A549 (cell line): Measurements from ENCODE around the gene UBE2E1. TPM values are rescaled to one million over a fixed set of nuclear protein-coding genes. Genes with fewer than 3 reads are reported as not detected.

ENCODE experiments used
- ATAC-seq, 2 experiments: fragments of 200-7000 bp in 1 of 2; fragments of >200 bp in 1 of 2; cut with Nextera tagmentation in 1 of 2; cut with Tn5 transposase in 1 of 2; 3 replicates each; pipeline versions ENCODE4 v1.8.0 to v1.9.1; 2018 to 2020; ENCODE audit warnings: mild to moderate bottlenecking in 1 of 2, moderate library complexity in 1 of 2
- CTCF ChIA-PET: fragments of 300-600 bp; sonication (Branson Sonifier 250); formaldehyde crosslinking; extraction: SDS; loops from one replicate; lab custom pipeline; 2021; ENCODE audit warnings: antibody characterized with exemption, inconsistent platforms; lab: Yijun Ruan, JAX
- POLR2A ChIA-PET: fragments of 350-600 bp; formaldehyde crosslinking; extraction: SDS; loops from one replicate; lab custom pipeline; 2021; ENCODE audit warnings: antibody characterized with exemption, inconsistent platforms; lab: Yijun Ruan, JAX
- DNase-seq, 2 experiments: peaks; one replicate each; pipeline versions ENCODE4 v3.0.0 to v3.0.0-alpha.2; 2011 to 2016; ENCODE audit warnings: low read depth in 1 of 2, low spot score in 1 of 2
- FAIRE-seq: peaks from 2 replicates; lab custom pipeline; 2011; peaks lifted over from hg19 to GRCh38; lab: Jason Lieb, UNC
- H3K27ac ChIP-seq, 2 experiments: fragments of >200 bp; sonication (Bioruptor Twin); formaldehyde crosslinking; 3 replicates each; pipeline ENCODE4 v1.5.1; 2016 to 2017
- H3K4me1 ChIP-seq: fragments of >200 bp; sonication (Bioruptor Twin); formaldehyde crosslinking; 3 replicates; pipeline ENCODE4 v1.6.1; 2016
- H3K4me2 ChIP-seq: fragments of >200 bp; sonication (Bioruptor Twin); formaldehyde crosslinking; 3 replicates; pipeline ENCODE4 v1.6.1; 2016
- H3K4me3 ChIP-seq: fragments of >200 bp; sonication (Bioruptor Twin); formaldehyde crosslinking; 3 replicates; pipeline ENCODE4 v1.5.1; 2016
- H3K9me3 ChIP-seq: fragments of >200 bp; sonication (Bioruptor Twin); formaldehyde crosslinking; 3 replicates; pipeline ENCODE4 v1.6.1; 2016
- BHLHE40 ChIP-seq: IDR thresholded peaks from 2 replicates; pipeline ENCODE4 v1.6.1; 2012; ENCODE audit warnings: low read depth, low read length, inconsistent platforms
- CBX2 ChIP-seq: fragments of 200-600 bp; sonication (generic); IDR thresholded peaks from 2 replicates; pipeline ENCODE4 v1.6.1; 2016; ENCODE audit warnings: low read depth, mild to moderate bottlenecking, borderline replicate concordance
- CEBPB ChIP-seq, 2 experiments: fragments of >200 bp in 1 of 2; sonication (Bioruptor Twin) in 1 of 2; formaldehyde crosslinking in 1 of 2; IDR thresholded peaks; 2 replicates each; pipeline ENCODE4 v1.6.1; 2012 to 2016
- CHD2 ChIP-seq: fragments of 150-350 bp; IDR thresholded peaks from 2 replicates; pipeline ENCODE4 v1.6.1; 2014; ENCODE audit warnings: low read length; ENCODE audit not compliant: partially characterized antibody
- CHD4 ChIP-seq: fragments of 200-600 bp; sonication (generic); IDR thresholded peaks from 2 replicates; pipeline ENCODE4 v1.6.1; 2016; ENCODE audit warnings: antibody characterized with exemption, mild to moderate bottlenecking, borderline replicate concordance
- EHF ChIP-seq: fragments of 250-450 bp; sonication (Bioruptor Pico); IDR thresholded peaks from 2 replicates; pipeline ENCODE4 v1.5.0; 2020; ENCODE audit warnings: mild to moderate bottlenecking
- EP300 ChIP-seq, 2 experiments: fragments of >200 bp; sonication (Bioruptor Twin); formaldehyde crosslinking; IDR thresholded peaks; 2 replicates in 1 of 2; 3 replicates in 1 of 2; pipeline ENCODE4 v1.6.1; 2016 to 2017
- FOSL2 ChIP-seq, 2 experiments: fragments of 450-650 bp in 1 of 2; fragments of >200 bp in 1 of 2; sonication (Bioruptor Twin) in 1 of 2; formaldehyde crosslinking; IDR thresholded peaks; 2 replicates each; pipeline versions ENCODE4 v1.5.0 to v1.6.1; 2016 to 2020; ENCODE audit warnings: mild to moderate bottlenecking in 1 of 2, moderate library complexity in 1 of 2
- HOXB5 ChIP-seq: fragments of 250-450 bp; sonication (Bioruptor Pico); IDR thresholded peaks from 2 replicates; pipeline ENCODE4 v1.5.0; 2020; ENCODE audit warnings: mild to moderate bottlenecking, moderate library complexity
- MAFK ChIP-seq: fragments of 450-650 bp; IDR thresholded peaks from 2 replicates; pipeline ENCODE4 v1.6.1; 2014; ENCODE audit not compliant: partially characterized antibody
- MAZ ChIP-seq: fragments of 150-350 bp; IDR thresholded peaks from 2 replicates; pipeline ENCODE4 v1.6.1; 2014; ENCODE audit warnings: antibody characterized with exemption, low read depth, low read length, borderline replicate concordance
- NFE2L2 ChIP-seq: fragments of 150-350 bp; conservative IDR thresholded peaks from 2 replicates; pipeline ENCODE4 v1.6.1; 2014; ENCODE audit warnings: low read length
- NPAS2 ChIP-seq: fragments of 250-450 bp; sonication (Bioruptor Pico); IDR thresholded peaks from 2 replicates; pipeline ENCODE4 v1.8.0; 2022; ENCODE audit warnings: mild to moderate bottlenecking, moderate library complexity, borderline replicate concordance
- PHF8 ChIP-seq: fragments of 200-600 bp; sonication (generic); IDR thresholded peaks from 2 replicates; pipeline ENCODE4 v1.6.1; 2016; ENCODE audit warnings: low read depth, mild to moderate bottlenecking, antibody characterized with exemption, moderate library complexity, borderline replicate concordance
- RARB ChIP-seq: fragments of 250-450 bp; sonication (Bioruptor Pico); IDR thresholded peaks from 2 replicates; pipeline ENCODE4 v1.8.0; 2021; ENCODE audit warnings: mild to moderate bottlenecking, moderate library complexity
- RCOR1 ChIP-seq: fragments of 150-350 bp; IDR thresholded peaks from 2 replicates; pipeline ENCODE4 v1.6.1; 2014; ENCODE audit warnings: antibody characterized with exemption, low read length, low read depth
- RFX5 ChIP-seq: fragments of 450-650 bp; IDR thresholded peaks from 2 replicates; pipeline ENCODE4 v1.7.1; 2014; ENCODE audit warnings: antibody characterized with exemption, mild to moderate bottlenecking, moderate library complexity
- WGBS: methylation state at CpG from one replicate; pipeline ENCODE4 v1.1.6; 2017; ENCODE audit errors: missing lambda C conversion rate; 5-methylcytosine and 5-hydroxymethylcytosine counted together
- polyA plus RNA-seq, 4 experiments: library from polyadenylated mRNA; depleted of rRNA in 3 of 4; stranded (reverse); fragments of >200 nt; fragmentation: RNase III in 1 of 4; extraction: RNeasy Plus Mini Kit Qiagen cat#74134 plus additional on column Dnase treatment in 1 of 4; gene quantifications; 2 replicates in 3 of 4; 3 replicates in 1 of 4; pipeline ENCODE4 v1.2.3, GENCODE V29; 2011 to 2017
- TF ChIP-seq, protein P1 (sequence below): fragments of 250-450 bp; sonication (Bioruptor Pico); IDR thresholded peaks from 2 replicates; pipeline ENCODE4 v1.5.0; 2021; ENCODE audit warnings: mild to moderate bottlenecking, moderate library complexity, borderline replicate concordance
- TF ChIP-seq, protein P2 (sequence below): IDR thresholded peaks from 2 replicates; pipeline ENCODE4 v1.6.1; 2012
- TF ChIP-seq, protein P3 (sequence below): fragments of 250-450 bp; sonication (Bioruptor Pico); IDR thresholded peaks from 2 replicates; pipeline ENCODE4 v1.5.0; 2020; ENCODE audit warnings: low read depth, mild to moderate bottlenecking, moderate library complexity
- TF ChIP-seq, protein P4 (sequence below): fragments of 150-350 bp; IDR thresholded peaks from 2 replicates; pipeline ENCODE4 v1.6.1; 2014; ENCODE audit warnings: low read depth, mild to moderate bottlenecking, low read length

Gene UBE2E1
- polyA plus RNA-seq, 2 of the 4 experiments (the other 2 are of a cell fraction) = 151 to 198 TPM

DNA sequence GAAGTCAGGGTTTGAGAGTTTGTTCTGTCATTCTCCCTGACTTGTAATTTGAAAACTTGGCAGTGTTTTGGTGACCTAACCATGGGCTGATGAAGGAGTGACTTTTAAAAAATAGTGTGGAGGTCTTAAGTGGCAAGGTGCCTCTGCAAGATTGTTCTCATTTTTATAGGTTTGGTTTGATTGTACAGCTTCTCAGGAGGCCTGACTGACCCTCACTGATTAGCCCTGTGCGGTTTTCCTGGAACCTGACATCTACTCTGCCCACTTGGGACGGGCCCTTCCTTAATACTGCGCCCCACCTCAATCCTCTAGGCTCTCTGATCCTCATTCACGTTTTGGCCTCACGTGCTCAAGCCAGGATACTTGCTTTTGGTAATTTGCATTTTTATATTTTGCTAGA, 2.8 kb downstream of the UBE2E1 start (continued):
- TF ChIP-seq EHF (CRISPR knock-in tag) = no peak
- TF ChIP-seq CBX2 = no peak
- TF ChIP-seq HOXB5 (CRISPR knock-in tag) = no peak
- TF ChIP-seq, protein P1, sequence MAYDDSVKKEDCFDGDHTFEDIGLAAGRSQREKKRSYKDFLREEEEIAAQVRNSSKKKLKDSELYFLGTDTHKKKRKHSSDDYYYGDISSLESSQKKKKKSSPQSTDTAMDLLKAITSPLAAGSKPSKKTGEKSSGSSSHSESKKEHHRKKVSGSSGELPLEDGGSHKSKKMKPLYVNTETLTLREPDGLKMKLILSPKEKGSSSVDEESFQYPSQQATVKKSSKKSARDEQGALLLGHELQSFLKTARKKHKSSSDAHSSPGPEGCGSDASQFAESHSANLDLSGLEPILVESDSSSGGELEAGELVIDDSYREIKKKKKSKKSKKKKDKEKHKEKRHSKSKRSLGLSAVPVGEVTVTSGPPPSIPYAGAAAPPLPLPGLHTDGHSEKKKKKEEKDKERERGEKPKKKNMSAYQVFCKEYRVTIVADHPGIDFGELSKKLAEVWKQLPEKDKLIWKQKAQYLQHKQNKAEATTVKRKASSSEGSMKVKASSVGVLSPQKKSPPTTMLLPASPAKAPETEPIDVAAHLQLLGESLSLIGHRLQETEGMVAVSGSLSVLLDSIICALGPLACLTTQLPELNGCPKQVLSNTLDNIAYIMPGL (CRISPR knock-in tag) = no peak
- TF ChIP-seq BHLHE40 = no peak
- no peak for TF ChIP-seq CHD4

DNA sequence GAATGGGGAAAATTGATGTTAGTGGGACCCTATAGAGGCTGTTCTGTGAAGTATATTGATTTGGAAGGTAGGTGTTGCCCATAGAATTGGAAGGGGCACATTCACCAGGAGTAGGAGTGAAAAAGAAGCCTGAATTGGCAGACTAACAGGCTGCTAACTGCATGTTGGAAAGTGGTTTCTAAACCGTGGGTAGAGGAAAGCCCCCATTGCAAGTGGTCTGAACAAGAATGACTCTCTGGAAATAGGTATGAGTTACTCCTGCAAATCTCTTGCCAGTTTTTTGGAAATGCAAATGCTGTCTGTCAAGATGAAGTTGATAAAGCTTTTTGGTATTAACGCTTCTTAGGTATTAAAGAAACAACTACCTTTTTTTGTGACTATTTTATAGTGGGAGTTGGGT, 3.5 kb downstream of the UBE2E1 start:
- Histone ChIP-seq H3K4me2 (peak overlapping the region; percentile 82; the same call in 2 of the 3 replicates), H3K27ac (no peak overlapping the region), H3K4me3 (no peak overlapping the region), H3K9me3 (no peaks in the 10 kb centered on the region), H3K4me1 (peaks cover 45% of the 10 kb centered on the region)
- WGBS = 80% methylated on average over 2 of the region's 2 CpGs
- POLR2A ChIA-PET = no interaction called here
- TF ChIP-seq, protein P2, sequence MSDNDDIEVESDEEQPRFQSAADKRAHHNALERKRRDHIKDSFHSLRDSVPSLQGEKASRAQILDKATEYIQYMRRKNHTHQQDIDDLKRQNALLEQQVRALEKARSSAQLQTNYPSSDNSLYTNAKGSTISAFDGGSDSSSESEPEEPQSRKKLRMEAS = no peak
- no peak for TF ChIP-seq CHD2
- no peak for TF ChIP-seq RFX5
- TF ChIP-seq, protein P3, sequence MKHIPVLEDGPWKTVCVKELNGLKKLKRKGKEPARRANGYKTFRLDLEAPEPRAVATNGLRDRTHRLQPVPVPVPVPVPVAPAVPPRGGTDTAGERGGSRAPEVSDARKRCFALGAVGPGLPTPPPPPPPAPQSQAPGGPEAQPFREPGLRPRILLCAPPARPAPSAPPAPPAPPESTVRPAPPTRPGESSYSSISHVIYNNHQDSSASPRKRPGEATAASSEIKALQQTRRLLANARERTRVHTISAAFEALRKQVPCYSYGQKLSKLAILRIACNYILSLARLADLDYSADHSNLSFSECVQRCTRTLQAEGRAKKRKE (CRISPR knock-in tag) = no peak
- TF ChIP-seq, protein P4, sequence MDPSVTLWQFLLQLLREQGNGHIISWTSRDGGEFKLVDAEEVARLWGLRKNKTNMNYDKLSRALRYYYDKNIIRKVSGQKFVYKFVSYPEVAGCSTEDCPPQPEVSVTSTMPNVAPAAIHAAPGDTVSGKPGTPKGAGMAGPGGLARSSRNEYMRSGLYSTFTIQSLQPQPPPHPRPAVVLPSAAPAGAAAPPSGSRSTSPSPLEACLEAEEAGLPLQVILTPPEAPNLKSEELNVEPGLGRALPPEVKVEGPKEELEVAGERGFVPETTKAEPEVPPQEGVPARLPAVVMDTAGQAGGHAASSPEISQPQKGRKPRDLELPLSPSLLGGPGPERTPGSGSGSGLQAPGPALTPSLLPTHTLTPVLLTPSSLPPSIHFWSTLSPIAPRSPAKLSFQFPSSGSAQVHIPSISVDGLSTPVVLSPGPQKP = no peak
- TF ChIP-seq RARB (CRISPR knock-in tag) = no peak
- TF ChIP-seq CHD4 = no peak
- no peak for TF ChIP-seq PHF8
- no peak for TF ChIP-seq HOXB5 (CRISPR knock-in tag)
- no peak for TF ChIP-seq RCOR1
- TF ChIP-seq FOSL2 (IDR thresholded peaks at IDR 0.05) = no peak
- no peak for TF ChIP-seq FOSL2 (CRISPR knock-in tag; IDR thresholded peaks at IDR 0.05)
- no peak for TF ChIP-seq MAZ
- no peak for TF ChIP-seq CEBPB (IDR thresholded peaks at IDR 0.05)
- no peak for TF ChIP-seq EP300 (IDR thresholded peaks at IDR 0.05)
- TF ChIP-seq NPAS2 = no peak
- DNase-seq (no peak), ATAC-seq (no peak), FAIRE-seq (no peak)
- CTCF ChIA-PET = interaction anchor here (1.6 kb wide), 1 partner anchor 57 kb away, joined by 3 read pairs; no protein-coding TSS in a partner anchor

DNA sequence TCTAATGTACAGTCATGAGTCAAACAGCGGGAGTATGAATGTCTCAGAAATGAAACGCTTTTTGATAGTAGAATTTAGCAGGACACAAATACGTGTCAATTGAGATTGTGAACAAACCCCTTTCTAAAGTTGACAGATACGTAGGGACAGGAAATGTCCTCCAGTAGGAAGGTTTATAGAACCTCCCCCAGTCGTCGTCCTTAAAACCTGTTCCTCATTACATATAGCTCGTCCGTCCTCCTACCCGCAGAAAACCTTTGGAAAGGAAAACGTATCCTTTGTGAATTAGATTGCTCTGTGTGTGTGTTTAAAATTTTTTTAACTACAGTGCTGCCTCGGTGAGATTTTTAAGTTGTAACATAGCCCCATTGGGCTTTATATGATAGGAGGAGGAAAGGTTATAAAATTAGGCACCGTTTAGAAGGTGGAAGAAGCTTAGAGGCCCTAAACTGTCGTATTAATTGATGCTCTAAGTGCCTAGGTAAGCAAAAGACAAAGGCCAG, 4.1 kb downstream of the UBE2E1 start:
- ChIA-PET CTCF (interaction anchor here (0.6 kb wide), 1 partner anchor 1247 kb away, joined by 3 read pairs; no protein-coding TSS in a partner anchor), POLR2A (interaction anchor here (0.9 to 1.0 kb wide), 2 partner anchors 23 to 24 kb away, joined by 3 read pairs; no protein-coding TSS in a partner anchor)
- Histone ChIP-seq H3K9me3 (no peaks in the 10 kb centered on the region), H3K27ac (peak overlapping the region; percentile 94), H3K4me2 (peak overlapping the region; percentile 82), H3K4me3 (peak overlapping the region; percentile 66), H3K4me1 (peaks cover 42% of the 10 kb centered on the region)
- no peak for ATAC-seq
- peak; percentile 72 for TF ChIP-seq MAFK
- TF ChIP-seq NFE2L2 = no peak
- whole genome bisulfite sequencing = 60% methylated on average over 13 of the region's 13 CpGs
- no peak for DNase-seq
- no peak for FAIRE-seq
